IMR-90 (cell line): Measurements from ENCODE around the gene RIPPLY3. TPM values are rescaled to one million over a fixed set of nuclear protein-coding genes. Genes with fewer than 3 reads are reported as not detected.

Experiments used
- ATAC-seq: fragments of 200-7000 bp; cut with Tn5 transposase; 2 replicates; pipeline ENCODE4 v1.9.1; 2020; ENCODE audit warnings: low read depth, mild to moderate bottlenecking, moderate library complexity
- BruUV-seq: library from RNA; stranded (reverse); fragments of 400-500 nt; replicated peaks from 2 replicates; lab custom pipeline; 2021; lab: Mats Ljungman, UMichigan
- CTCF ChIA-PET: fragments of 300-600 bp; formaldehyde crosslinking; extraction: SDS; loops from one replicate; lab custom pipeline; 2021; ENCODE audit warnings: antibody characterized with exemption; lab: Yijun Ruan, JAX
- POLR2A ChIA-PET: fragments of 300-600 bp; sonication (Branson Sonifier 250); formaldehyde crosslinking; loops from one replicate; lab custom pipeline; 2022; ENCODE audit warnings: antibody characterized with exemption; ENCODE audit not compliant: unreplicated experiment; lab: Charles Lee
- DNase-seq: peaks from one replicate; pipeline ENCODE4 v3.0.0; 2013
- H2AFZ ChIP-seq: replicated peaks from 2 replicates; pipeline ENCODE3; 2013; ENCODE audit warnings: low read length, mild to moderate bottlenecking; ENCODE audit not compliant: poor library complexity
- H2AK5ac ChIP-seq: 2 replicates; pipeline ENCODE4 v1.6.1; 2013; ENCODE audit warnings: low read depth, low read length, inconsistent platforms
- H2AK9ac ChIP-seq: replicated peaks from 2 replicates; pipeline ENCODE3; 2013; ENCODE audit warnings: mild to moderate bottlenecking, low read depth, low read length, moderate library complexity; ENCODE audit not compliant: poor library complexity
- H2BK120ac ChIP-seq: 2 replicates; pipeline ENCODE4 v1.6.1; 2013; ENCODE audit warnings: low read depth, low read length, inconsistent platforms
- H2BK15ac ChIP-seq: 3 replicates; pipeline ENCODE4 v1.6.1; 2013; ENCODE audit warnings: low read depth, low read length, inconsistent platforms
- H2BK20ac ChIP-seq: 2 replicates; pipeline ENCODE4 v1.6.1; 2013; ENCODE audit warnings: low read depth, mild to moderate bottlenecking, inconsistent platforms, low read length, moderate library complexity
- H2BK5ac ChIP-seq: 2 replicates; pipeline ENCODE4 v1.6.1; 2013; ENCODE audit warnings: mild to moderate bottlenecking, low read depth, low read length, inconsistent platforms; ENCODE audit not compliant: poor library complexity, severe bottlenecking
- H3K14ac ChIP-seq: replicated peaks from 2 replicates; pipeline ENCODE4 v1.6.1; 2013; ENCODE audit warnings: low read depth, low read length, inconsistent platforms
- H3K18ac ChIP-seq: 2 replicates; pipeline ENCODE4 v1.6.1; 2013; ENCODE audit warnings: low read depth, low read length, control low read depth
- H3K23ac ChIP-seq: 2 replicates; pipeline ENCODE4 v1.6.1; 2013; ENCODE audit warnings: low read depth, low read length, inconsistent platforms
- H3K27ac ChIP-seq: 2 replicates; pipeline ENCODE4 v1.5.1; 2013; ENCODE audit warnings: mild to moderate bottlenecking, control low read depth, low read length; ENCODE audit not compliant: insufficient read depth
- H3K27me3 ChIP-seq: 2 replicates; pipeline ENCODE4 v1.6.1; 2013; ENCODE audit warnings: low read length; ENCODE audit not compliant: control insufficient read depth, insufficient read depth
- H3K36me3 ChIP-seq: 2 replicates; pipeline ENCODE4 v1.6.1; 2013; ENCODE audit warnings: low read length, mixed read lengths; ENCODE audit not compliant: control insufficient read depth, insufficient read depth
- H3K4ac ChIP-seq: 2 replicates; pipeline ENCODE4 v1.6.1; 2013; ENCODE audit warnings: low read depth, low read length, inconsistent platforms
- H3K4me1 ChIP-seq: 2 replicates; pipeline ENCODE4 v1.6.1; 2013; ENCODE audit warnings: low read length, mixed read lengths; ENCODE audit not compliant: control insufficient read depth, insufficient read depth
- H3K4me2 ChIP-seq: 2 replicates; pipeline ENCODE4 v1.6.1; 2013; ENCODE audit warnings: low read depth, mild to moderate bottlenecking, control low read depth, low read length, moderate library complexity
- H3K4me3 ChIP-seq: 2 replicates; pipeline ENCODE4 v1.5.1; 2013; ENCODE audit warnings: low read depth, mild to moderate bottlenecking, control low read depth, low read length, moderate library complexity; ENCODE audit not compliant: insufficient read depth
- H3K56ac ChIP-seq: 2 replicates; pipeline ENCODE4 v1.6.1; 2013; ENCODE audit warnings: low read length, inconsistent platforms; ENCODE audit not compliant: insufficient read depth; ENCODE audit errors: extremely low read depth
- H3K79me1 ChIP-seq, 2 experiments: 2 replicates each; pipeline ENCODE4 v1.6.1; 2013; ENCODE audit warnings: low read length in 2 of 2, inconsistent platforms in 1 of 2, low read depth in 1 of 2
- H3K9ac ChIP-seq: 2 replicates; pipeline ENCODE4 v1.6.1; 2013; ENCODE audit warnings: low read depth, low read length, control low read depth
- H3K9me1 ChIP-seq: 2 replicates; pipeline ENCODE4 v1.6.1; 2013; ENCODE audit warnings: low read length, inconsistent platforms; ENCODE audit not compliant: insufficient read depth
- H3K9me3 ChIP-seq: 2 replicates; pipeline ENCODE4 v1.6.1; 2013; ENCODE audit warnings: low read length; ENCODE audit not compliant: control insufficient read depth, insufficient read depth
- H4K20me1 ChIP-seq: 2 replicates; pipeline ENCODE4 v1.6.1; 2013; ENCODE audit warnings: low read length, inconsistent platforms; ENCODE audit not compliant: insufficient read depth
- H4K5ac ChIP-seq: 2 replicates; pipeline ENCODE4 v1.6.1; 2013; ENCODE audit warnings: mild to moderate bottlenecking, low read depth, low read length, control low read depth
- H4K8ac ChIP-seq, 2 experiments: 2 replicates each; pipeline ENCODE4 v1.6.1; 2013; ENCODE audit warnings: low read depth in 2 of 2, low read length in 2 of 2, control low read depth in 1 of 2, inconsistent platforms in 1 of 2
- H4K91ac ChIP-seq: 2 replicates; pipeline ENCODE4 v1.6.1; 2013; ENCODE audit warnings: low read depth, low read length, inconsistent platforms; ENCODE audit not compliant: insufficient read depth
- BHLHE40 ChIP-seq: fragments of 150-350 bp; IDR thresholded peaks from 2 replicates; pipeline ENCODE4 v1.6.1; 2016; ENCODE audit warnings: mild to moderate bottlenecking, low read depth, low read length
- CEBPB ChIP-seq: IDR thresholded peaks from 2 replicates; pipeline ENCODE4 v1.6.1; 2012; ENCODE audit warnings: low read depth, low read length, improper control_type of control experiment
- FOS ChIP-seq: fragments of 150-350 bp; IDR thresholded peaks from 2 replicates; pipeline ENCODE4 v1.6.1; 2016; ENCODE audit warnings: low read depth, low read length
- MAFK ChIP-seq: IDR thresholded peaks from 2 replicates; pipeline ENCODE4 v1.6.1; 2012; ENCODE audit warnings: low read depth, low read length, improper control_type of control experiment
- MAZ ChIP-seq: IDR thresholded peaks from 2 replicates; pipeline ENCODE4 v1.6.1; 2012; ENCODE audit warnings: low read depth, mild to moderate bottlenecking, low read length, improper control_type of control experiment, moderate library complexity, borderline replicate concordance
- MXI1 ChIP-seq: IDR thresholded peaks from 2 replicates; pipeline ENCODE4 v1.6.1; 2012; ENCODE audit warnings: low read depth, mild to moderate bottlenecking, low read length, moderate library complexity, borderline replicate concordance
- NFE2L2 ChIP-seq: fragments of 150-350 bp; IDR thresholded peaks from 2 replicates; pipeline ENCODE4 v1.6.1; 2016; ENCODE audit warnings: low read depth, mild to moderate bottlenecking, low read length
- RCOR1 ChIP-seq: IDR thresholded peaks from 2 replicates; pipeline ENCODE4 v1.6.1; 2012; ENCODE audit warnings: mild to moderate bottlenecking, low read length, improper control_type of control experiment; ENCODE audit not compliant: insufficient replicate concordance
- RFX5 ChIP-seq: IDR thresholded peaks from 2 replicates; pipeline ENCODE4 v1.8.0; 2012; ENCODE audit warnings: low read depth, mild to moderate bottlenecking, low read length, moderate library complexity
- SMC3 ChIP-seq: fragments of 150-350 bp; IDR thresholded peaks from 2 replicates; pipeline ENCODE4 v1.6.1; 2016; ENCODE audit warnings: low read depth, mild to moderate bottlenecking, antibody characterized with exemption, low read length, moderate library complexity
- WGBS, 2 experiments: methylation state at CpG; one replicate each; pipeline versions ENCODE4 v1.1.5 to v1.1.7; 2013; ENCODE audit warnings: missing lambda C conversion rate in 2 of 2; ENCODE audit not compliant: insufficient read length in 1 of 2; ENCODE audit errors: extremely low coverage in 2 of 2; 5-methylcytosine and 5-hydroxymethylcytosine counted together
- dilution Hi-C: fragments of 300-500 bp; cut with HindIII; formaldehyde crosslinking; loops from one replicate; pipeline ENCODE4 v1.14.3; 2018; ENCODE audit warnings: low sequenced_read_pairs; ENCODE audit not compliant: unreplicated experiment
- in situ Hi-C: fragments of 300-500 bp; cut with MboI; formaldehyde crosslinking; loops from 3 replicates; pipeline ENCODE4 v1.14.3; 2019; ENCODE audit warnings: low sequenced_read_pairs, inconsistent platforms, mixed read lengths
- intact Hi-C: fragments of 100-400 bp; cut with micrococcal nuclease; formaldehyde crosslinking; loops from 2 replicates; pipeline ENCODE4 v1.10.0; 2022
- polyA plus RNA-seq, 3 experiments: library from polyadenylated mRNA; depleted of rRNA; stranded (reverse); fragments of >200 nt; gene quantifications; 2 replicates each; pipeline ENCODE4 v1.2.3, GENCODE V29; 2012; ENCODE audit warnings: low replicate concordance in 1 of 3
- total RNA-seq: library from RNA; depleted of rRNA; stranded (reverse); fragments of >200 nt; gene quantifications from 2 replicates; pipeline ENCODE4 v1.2.3, GENCODE V29; 2012
- TF ChIP-seq, protein P1 (sequence below): fragments of 150-350 bp; IDR thresholded peaks from 2 replicates; pipeline ENCODE4 v1.6.1; 2017; ENCODE audit warnings: mild to moderate bottlenecking, antibody characterized with exemption, low read length, low read depth
- TF ChIP-seq, protein P2 (sequence below): fragments of 150-350 bp; IDR thresholded peaks from 2 replicates; pipeline ENCODE4 v1.6.1; 2016; ENCODE audit warnings: low read depth, mild to moderate bottlenecking, low read length, moderate library complexity, borderline replicate concordance
- TF ChIP-seq, protein P3 (sequence below): conservative IDR thresholded peaks from 2 replicates; pipeline ENCODE4 v1.5.1; 2012; ENCODE audit warnings: mild to moderate bottlenecking, low read depth, low read length, improper control_type of control experiment

The RIPPLY3 gene
- total and polyA plus RNA-seq, 2 of the 4 experiments (the other 2 are of a cell fraction), result 0.10 TPM; not detected in 1

DNA sequence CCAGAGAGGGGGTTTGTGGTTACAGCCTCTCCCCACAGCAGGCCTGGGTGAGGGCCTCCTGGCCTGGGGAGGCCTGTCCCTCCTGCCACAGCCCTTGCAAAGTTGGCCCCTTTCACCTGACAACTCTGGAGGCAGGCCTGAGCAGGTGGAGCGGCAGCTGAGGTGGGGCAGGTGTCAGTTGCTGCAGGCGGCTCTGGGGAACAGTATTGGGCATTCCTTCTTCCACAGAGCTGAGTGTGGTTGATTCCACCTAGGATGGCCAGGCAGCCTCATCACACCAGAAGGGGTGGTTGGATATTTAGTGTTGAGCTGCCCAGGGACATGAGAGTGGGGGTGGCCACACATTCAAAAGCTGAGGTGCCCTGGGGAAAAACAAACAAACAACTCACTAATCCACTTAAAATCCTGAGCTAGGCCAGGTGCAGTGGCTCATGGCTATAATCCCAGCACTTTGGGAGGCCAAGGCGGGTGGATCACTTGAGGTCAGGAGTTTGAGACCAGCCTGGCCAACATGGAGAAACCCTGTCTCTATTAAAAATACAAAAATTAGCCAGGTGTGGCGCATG is 35.3 kb downstream of the RIPPLY3 start:
- H2BK120ac ChIP-seq, result no peak overlapping the region
- H3K9ac ChIP-seq, result no peak overlapping the region
- POLR2A ChIA-PET, result no interaction called here
- CTCF ChIA-PET, result no interaction called here
- H2AFZ ChIP-seq, result no peak overlapping the region
- no peak overlapping the region for H3K4me3 ChIP-seq
- H3K27ac ChIP-seq, result no peak overlapping the region
- TF ChIP-seq MAFK (no peak), MAZ (no peak), RFX5 (no peak), NFE2L2 (no peak), RCOR1 (no peak), BHLHE40 (no peak), SMC3 (no peak), FOS (no peak), CEBPB (no peak), MXI1 (no peak)
- TF ChIP-seq, protein P1, sequence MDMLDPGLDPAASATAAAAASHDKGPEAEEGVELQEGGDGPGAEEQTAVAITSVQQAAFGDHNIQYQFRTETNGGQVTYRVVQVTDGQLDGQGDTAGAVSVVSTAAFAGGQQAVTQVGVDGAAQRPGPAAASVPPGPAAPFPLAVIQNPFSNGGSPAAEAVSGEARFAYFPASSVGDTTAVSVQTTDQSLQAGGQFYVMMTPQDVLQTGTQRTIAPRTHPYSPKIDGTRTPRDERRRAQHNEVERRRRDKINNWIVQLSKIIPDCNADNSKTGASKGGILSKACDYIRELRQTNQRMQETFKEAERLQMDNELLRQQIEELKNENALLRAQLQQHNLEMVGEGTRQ, result no peak
- TF ChIP-seq, protein P2, sequence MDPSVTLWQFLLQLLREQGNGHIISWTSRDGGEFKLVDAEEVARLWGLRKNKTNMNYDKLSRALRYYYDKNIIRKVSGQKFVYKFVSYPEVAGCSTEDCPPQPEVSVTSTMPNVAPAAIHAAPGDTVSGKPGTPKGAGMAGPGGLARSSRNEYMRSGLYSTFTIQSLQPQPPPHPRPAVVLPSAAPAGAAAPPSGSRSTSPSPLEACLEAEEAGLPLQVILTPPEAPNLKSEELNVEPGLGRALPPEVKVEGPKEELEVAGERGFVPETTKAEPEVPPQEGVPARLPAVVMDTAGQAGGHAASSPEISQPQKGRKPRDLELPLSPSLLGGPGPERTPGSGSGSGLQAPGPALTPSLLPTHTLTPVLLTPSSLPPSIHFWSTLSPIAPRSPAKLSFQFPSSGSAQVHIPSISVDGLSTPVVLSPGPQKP, result no peak
- TF ChIP-seq, protein P3, sequence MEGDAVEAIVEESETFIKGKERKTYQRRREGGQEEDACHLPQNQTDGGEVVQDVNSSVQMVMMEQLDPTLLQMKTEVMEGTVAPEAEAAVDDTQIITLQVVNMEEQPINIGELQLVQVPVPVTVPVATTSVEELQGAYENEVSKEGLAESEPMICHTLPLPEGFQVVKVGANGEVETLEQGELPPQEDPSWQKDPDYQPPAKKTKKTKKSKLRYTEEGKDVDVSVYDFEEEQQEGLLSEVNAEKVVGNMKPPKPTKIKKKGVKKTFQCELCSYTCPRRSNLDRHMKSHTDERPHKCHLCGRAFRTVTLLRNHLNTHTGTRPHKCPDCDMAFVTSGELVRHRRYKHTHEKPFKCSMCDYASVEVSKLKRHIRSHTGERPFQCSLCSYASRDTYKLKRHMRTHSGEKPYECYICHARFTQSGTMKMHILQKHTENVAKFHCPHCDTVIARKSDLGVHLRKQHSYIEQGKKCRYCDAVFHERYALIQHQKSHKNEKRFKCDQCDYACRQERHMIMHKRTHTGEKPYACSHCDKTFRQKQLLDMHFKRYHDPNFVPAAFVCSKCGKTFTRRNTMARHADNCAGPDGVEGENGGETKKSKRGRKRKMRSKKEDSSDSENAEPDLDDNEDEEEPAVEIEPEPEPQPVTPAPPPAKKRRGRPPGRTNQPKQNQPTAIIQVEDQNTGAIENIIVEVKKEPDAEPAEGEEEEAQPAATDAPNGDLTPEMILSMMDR, result no peak
- no peaks in the 10 kb centered on the region for H3K36me3 ChIP-seq
- no peak overlapping the region for H2BK15ac ChIP-seq
- no peak overlapping the region for H3K14ac ChIP-seq
- H3K4me2 ChIP-seq, result no peak overlapping the region
- no peak for DNase-seq
- H3K56ac ChIP-seq, result no peak overlapping the region
- H3K9me3 ChIP-seq, result no peaks in the 10 kb centered on the region
- ATAC-seq, result no peak
- H3K9me1 ChIP-seq, result no peaks in the 10 kb centered on the region
- H4K91ac ChIP-seq, result no peak overlapping the region
- intact Hi-C loops (no loop called here), dilution Hi-C loops (no loop called here), in situ Hi-C loops (no loop called here)
- no peak overlapping the region for H4K5ac ChIP-seq
- no peak overlapping the region for H4K8ac ChIP-seq
- H3K4ac ChIP-seq, result no peak overlapping the region
- H2AK5ac ChIP-seq, result no peak overlapping the region
- H2AK9ac ChIP-seq, result no peak overlapping the region
- no peak overlapping the region for H3K23ac ChIP-seq
- H3K18ac ChIP-seq, result no peak overlapping the region
- BruUV-seq, result no TSS peak
- no peaks in the 10 kb centered on the region for H4K20me1 ChIP-seq
- H3K79me1 ChIP-seq, result no peaks in the 10 kb centered on the region
- H2BK5ac ChIP-seq, result no peak overlapping the region
- WGBS, 2 experiments, result 83% methylated on average over 1 of the region's 4 CpGs; no CpG with 5 or more reads in 1 of the 2 experiments
- H3K4me1 ChIP-seq, result no peaks in the 10 kb centered on the region
- no peak overlapping the region for H2BK20ac ChIP-seq
- H3K27me3 ChIP-seq, result peaks cover 9% of the 10 kb centered on the region
